Inferior parietal cortex (tissue), 1 donor: Measurements from ENCODE around the gene WAC.

Experiments
- DNase-seq: peaks from one replicate; pipeline ENCODE4 v3.0.0-alpha.2; 2016; ENCODE audit errors: extremely low spot score

Gene WAC

DNA sequence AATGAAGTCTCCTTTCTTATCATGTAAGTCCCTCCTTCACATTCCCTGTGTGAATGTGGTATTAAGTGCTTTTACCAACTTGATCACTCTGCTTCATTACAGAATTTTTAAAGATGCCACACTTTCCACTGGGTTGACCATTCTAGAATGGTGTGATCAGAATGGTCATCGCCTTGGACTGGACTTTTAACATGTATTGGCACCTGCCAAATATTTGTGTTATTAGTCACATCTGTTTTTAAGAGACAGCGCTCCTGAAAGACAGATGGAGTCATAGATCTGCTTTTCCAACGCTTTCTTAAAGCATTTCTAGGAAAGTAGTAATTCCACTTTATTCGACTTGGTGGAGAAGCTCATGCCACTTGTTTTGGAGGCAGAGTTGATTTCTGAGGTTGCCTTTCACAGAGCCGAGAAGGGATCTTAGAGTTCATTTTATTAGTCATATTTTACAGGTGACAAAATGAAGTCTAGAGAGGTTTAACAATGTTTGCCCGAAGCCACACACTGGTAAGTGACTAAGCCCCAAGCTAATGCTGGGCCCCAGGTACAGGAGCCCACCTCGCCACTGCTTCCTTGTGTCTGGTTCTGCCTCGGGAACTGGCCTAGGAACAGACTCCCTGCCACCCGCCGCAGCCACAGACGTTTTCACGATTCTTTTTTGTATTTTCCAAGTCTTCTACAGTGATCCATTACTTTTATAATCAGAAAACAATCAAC is 134.0 kb downstream of the WAC start:
- no peak for DNase-seq

DNA sequence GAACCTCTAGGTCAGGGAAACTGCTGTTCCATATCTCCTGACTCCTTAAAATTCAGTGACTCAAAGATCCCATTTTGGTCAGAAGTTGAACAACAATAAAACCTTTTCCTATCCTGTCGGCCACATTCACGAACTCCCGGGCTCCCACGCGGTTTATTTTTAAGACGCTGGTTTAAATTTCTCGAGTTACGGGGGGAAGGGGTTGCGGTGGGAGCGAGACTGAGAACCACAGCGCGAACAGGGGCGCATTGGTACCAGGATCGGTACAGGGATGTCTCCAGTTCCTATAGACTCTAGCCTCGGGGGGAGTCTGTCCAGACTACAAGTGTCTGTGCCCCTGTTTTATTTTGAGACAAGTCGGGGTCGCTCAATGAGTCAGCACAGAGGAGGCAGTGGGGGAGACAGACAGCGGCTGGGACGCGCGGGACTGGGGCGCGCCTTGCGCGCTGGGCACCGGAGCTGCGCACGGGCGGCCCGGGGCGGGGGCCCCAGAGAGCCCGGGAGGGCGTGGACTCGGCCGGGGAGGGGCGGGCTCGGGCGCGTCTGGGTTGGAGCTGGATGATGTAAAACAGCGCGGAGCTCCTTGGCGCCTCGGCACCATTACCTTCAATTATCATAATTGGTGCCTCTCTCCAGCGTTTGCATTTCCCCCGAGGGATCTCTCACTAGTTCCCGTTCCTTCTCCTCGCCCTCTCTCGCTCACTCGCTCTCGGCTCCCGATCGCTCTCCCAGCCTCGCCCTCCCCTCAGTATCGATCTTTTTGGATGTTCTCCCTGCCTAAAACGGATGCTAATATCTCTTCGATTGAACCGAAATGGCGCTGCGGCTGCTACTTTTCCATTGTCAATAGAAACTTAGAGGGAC is 135.7 kb downstream of the WAC start:
- DNase-seq: no peak

DNA sequence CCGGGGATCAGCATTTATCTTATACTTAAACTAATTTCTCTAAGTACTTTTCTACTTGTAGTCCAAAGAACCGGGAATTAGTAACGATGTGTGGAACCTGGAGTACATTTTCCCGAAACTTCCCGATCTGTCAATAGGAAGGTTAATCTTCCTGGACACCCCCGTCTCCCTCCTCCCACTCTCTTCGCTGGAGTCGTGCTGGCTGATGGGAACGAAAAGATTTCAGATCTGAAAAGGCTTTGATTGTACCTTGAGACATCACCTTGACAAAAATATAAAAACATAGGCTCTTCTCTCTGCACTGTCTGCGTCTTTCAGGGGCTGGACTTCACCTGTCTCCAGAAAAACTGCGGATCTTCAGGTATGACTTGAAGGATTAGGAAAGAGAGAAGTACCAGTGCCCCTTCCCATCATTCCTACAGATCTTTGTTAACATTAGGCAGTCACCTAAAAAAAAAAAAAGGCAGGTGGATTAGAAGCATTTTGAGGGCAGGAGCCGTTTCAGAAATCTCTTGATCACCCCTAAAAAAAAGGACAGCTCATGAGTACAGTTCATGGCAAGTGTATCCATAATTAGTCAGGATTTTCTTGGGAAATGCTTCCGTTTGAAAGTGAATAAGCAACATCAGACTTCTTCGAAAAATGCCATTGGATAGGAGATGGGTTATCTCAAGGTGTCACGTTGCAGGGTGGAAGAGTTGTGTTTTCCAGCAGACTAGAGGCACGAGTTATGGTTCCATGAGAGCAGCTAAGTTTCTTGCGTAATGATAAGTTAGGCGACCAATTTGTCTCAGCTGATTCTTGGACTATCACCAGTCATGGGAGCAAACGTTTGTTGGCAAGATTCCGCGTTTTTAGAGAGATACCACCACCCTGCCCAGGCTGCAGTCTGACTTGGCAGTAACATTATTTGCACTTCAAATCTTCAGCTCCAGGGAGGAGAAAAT is 136.6 kb downstream of the WAC start:
- DNase-seq: no peak
